Stimulated activated CD8-positive, alpha-beta memory T cell treated with anti-CD3 and anti-CD28 coated beads, Interleukin-12 subunit alpha, Interleukin-12 subunit beta, amount 100 ng/mL, for 24 hours (primary cell): Measurements from ENCODE around the gene CAPN7.

ENCODE experiments used
- DNase-seq: peaks from one replicate; pipeline ENCODE4 v3.0.0-alpha.2; 2020; ENCODE audit errors: extremely low read depth

CAPN7 gene

DNA sequence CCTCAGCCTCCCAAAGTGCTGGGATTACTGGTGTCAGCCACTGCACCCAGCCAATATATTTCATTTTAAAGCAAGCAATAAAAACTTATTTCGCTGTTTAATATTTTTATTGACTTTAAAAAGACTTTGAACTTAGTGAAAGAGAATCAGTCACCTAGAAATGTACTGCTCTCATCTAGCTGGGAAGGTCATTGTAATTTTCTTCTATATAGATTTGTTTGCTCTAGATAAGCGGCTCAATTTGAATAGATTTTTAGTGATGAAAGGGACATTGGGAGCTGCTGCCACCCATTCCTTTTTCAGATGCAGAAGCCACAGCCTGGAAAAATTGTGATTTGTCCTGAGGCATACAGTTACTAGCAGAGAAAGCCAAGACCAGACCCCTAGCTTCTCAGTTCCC, 40.1 kb downstream of the CAPN7 start:
- DNase-seq: no peak

DNA sequence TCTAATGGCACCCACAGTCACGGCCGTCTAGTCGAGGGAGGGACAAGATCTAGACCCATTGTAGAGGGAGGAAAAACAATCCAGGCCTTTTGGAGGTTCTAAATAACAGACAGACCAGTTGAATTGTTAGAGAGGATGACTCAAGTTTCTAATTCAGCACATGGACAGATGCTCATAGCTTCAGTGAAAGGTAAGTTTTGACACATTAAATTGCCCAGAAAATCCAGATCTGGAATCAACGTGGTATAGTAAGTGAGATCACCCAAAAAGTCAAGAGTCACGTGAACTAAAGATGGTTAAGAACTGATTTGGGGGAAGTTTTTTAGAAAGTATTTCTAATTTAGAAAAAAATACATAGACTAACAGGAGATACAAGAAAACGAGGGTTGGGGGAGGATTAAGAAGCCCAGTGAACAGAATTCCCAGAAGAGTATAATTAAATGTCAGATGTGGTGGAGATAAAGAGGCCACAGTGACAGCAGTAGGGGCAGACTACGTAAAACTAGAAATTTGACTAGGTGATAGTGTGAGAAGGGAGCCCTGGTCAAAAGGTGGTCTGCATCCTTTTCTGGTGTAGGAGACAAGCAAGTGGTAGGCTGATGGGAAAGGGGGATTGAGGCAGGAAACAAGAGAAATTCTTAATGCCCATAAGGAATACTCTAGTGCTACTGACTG, 47.1 kb downstream of the CAPN7 start:
- no peak for DNase-seq

DNA sequence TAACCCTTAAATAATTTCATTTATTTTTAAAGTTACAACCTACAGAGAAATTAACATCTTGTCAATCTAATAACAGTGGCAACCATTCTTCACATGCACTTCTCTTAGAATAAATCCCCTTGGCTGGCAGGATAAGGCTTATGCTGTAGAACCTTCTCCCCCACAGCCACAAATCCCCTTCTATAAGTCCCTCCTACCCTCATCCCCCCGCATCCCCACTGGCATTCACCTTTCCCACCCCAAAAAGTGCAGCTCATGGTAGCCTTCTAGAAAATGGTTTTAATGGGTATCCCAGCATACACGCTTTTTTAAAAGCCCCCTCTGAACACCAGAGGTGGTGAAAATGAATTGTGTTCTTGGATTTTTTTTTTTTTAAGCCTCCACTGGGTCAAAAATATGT, 49.2 kb downstream of the CAPN7 start:
- no peak for DNase-seq

DNA sequence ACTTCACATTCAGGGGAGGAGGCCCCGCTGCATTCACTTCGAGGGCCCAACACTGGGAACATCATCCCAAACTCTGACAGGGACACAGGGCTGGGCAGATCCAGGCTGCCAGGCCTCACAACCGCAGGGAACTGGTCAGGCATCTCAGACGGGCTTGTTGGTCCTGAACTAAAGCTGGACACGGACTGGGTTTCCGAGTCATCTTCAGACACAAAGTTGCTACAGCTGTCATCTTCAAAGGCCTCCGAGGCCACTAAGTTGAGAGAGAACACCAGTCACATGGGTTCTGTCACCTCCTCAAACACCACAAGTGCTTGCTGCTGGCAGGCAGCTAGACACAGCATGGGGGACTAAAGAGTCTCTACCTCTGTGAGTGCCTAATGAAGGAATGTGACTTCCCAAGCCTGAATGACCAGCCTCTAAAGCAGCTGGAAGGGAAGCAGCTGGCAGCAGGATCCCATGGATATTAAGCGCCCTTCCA, 50.9 kb downstream of the CAPN7 start:
- DNase-seq: no peak

DNA sequence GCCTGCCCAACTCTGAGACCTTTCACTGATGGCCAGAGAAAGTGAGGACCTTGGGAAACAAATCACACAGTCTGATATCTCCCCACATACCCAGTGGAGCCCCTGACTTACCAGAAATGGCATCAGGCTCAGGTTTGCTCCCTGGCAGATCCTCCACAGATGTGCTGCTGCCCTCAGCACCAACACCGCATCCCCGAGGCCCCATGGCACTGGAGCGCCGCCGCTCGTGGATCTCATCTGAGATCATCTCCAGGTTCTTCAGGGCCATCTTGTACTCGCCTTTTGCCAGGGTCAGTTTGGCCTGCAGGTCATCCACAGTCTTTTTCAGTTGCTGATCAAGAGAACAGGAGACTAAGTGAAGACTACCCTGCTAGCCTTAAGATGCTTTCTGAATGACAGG, 52.7 kb downstream of the CAPN7 start:
- DNase-seq: no peak

DNA sequence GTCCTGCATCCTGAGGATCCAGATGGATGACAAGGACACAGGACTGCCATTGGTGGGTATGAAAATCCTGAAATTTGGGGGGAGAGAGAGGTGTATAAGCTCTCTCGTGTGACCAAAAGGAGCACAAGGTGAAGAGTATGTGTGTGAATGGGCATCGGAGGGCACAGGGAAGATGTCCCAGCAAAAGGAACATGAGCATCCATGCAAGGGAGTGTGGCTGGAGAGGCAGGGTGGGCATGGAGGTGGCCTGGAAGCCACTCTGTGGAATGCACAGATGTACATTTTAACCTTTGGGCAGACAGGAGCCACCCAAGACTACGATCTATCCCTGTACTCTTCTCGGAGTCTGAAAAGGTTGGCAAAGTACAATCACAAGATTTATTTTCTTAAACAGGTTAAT, 54.5 kb downstream of the CAPN7 start:
- DNase-seq: no peak

DNA sequence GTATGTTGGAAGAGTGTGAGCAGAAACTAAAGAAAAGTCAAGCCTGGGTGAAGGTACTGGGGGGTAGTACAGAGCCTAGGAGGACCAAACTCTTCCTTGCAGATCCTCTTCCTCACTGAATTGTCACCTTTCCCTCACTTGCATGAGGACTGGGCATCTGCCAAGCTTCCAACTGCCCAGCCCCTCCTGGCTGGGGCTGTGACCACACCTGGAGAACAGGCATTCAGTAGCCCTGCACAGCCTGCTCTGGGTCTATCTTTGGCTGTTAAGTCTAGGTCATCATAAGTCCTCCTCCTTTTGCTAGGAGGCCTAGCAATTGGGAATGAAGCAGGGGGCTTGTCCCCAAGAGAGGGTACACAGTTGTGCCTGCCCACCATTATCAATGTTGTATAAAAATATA, 55.2 kb downstream of the CAPN7 start:
- DNase-seq: no peak

DNA sequence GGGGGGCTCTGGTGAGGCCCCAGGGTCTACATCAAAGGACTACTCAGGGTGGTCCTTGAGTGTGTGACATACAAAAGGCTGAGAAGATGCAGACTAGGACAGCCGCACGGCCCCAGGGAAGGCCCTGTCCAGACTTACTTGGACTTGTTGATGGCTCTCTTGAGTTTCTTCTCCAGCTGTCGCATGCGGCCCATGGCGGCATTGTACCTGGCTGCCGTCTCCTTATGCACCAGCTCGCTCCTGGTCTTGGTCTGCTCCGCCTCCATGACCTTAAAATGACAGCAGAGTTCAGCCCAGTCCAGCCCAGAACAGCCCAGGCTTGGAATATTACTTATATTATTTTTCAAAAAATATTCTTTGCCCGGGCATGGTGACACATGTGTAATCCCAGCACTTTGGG, 56.0 kb downstream of the CAPN7 start:
- DNase-seq: no peak

DNA sequence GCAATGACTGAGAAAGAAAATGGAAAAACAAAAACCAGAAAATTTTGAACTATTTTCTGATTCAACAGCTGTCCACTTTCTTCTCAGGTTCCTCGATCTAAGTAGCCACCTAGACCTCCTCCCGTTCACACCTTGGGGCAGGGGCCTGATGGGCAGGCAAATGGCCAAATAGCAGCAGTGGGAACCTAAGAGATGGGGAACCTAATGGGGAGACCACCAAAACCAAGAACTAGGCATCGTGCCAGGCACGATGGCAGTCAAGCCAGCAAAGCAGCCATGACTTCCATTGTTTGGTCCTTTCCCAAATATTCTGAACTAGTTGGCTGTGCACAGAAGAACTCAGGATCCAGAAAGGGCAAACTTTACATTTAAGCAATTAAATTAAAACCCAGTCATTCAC, 57.1 kb downstream of the CAPN7 start:
- no peak for DNase-seq

DNA sequence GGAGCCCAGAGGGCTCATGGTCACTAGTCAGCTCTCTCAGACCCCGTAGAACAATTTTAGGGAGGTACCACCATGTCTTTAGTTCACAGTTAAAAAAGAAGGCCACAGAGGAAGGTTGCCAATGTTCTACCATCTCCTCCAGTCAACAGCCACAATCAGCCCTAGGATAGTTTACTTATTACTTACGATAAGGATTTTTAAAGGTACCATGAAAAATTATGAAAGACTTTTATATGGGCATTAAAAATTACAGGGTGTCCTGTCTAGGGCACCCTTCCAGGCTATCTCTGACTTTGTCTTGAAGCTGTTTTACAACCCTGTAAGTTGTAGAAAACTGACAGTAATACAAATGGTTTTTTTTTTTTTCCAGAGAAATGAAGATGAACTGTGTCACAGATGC, 57.9 kb downstream of the CAPN7 start:
- no peak for DNase-seq

DNA sequence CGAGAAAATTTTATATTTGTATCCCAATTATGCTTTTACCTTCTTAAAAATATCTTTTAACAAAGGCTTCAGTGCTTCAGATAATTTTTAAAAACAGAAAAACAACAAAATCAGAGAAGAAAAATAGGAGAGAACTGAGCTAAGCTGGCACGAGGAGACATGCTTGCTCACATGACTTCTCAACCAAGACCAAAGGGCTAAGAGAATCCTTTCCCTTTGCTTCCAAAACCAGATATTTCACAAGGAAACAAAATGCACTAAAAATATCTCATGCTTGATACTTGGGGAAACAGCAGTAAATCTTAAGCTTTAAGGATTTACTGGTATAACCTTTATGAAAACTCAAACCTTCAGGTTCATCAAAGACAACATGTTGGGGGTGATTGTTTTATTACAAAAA, 58.4 kb downstream of the CAPN7 start:
- DNase-seq: no peak

DNA sequence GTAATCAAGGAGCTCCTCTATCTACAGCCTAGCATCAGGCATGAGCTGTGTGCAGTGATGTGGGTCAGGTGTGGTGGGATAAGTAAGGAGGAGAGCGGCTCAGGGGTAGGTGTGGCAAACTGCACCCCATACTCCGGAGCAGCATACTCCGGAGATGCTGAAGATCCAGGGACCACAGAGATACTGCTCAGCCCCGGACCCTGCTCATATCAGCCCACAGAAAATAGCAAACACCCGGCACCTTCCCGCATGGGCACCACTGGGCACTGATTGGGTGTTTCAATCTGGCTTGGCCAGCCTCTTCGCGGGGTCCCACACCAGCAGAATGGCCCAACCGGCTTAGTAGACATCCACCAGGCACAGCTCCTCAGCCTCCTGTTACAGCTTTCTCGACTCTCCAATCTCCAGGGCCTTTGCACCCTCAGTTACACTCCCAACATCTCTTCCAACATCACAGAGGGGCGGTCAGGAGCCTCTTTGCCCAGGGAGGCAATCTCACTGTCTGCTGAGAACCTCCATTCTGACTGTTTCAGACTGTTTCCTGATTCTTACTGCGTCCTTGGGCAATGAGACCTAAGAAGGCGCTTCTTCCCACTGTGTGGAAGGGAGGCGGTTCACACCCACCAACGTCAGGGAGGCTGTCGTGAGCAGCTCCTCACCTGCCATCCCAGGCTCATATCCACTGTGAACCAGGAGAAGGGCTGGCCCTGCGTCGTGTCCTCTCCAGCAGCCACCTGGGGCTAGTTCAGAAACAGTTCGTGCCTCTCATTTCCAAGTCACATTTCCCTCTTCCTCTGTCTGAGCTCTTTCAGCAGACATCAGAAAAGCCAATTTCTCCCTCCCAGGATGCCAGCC, 59.8 kb downstream of the CAPN7 start:
- DNase-seq: no peak

DNA sequence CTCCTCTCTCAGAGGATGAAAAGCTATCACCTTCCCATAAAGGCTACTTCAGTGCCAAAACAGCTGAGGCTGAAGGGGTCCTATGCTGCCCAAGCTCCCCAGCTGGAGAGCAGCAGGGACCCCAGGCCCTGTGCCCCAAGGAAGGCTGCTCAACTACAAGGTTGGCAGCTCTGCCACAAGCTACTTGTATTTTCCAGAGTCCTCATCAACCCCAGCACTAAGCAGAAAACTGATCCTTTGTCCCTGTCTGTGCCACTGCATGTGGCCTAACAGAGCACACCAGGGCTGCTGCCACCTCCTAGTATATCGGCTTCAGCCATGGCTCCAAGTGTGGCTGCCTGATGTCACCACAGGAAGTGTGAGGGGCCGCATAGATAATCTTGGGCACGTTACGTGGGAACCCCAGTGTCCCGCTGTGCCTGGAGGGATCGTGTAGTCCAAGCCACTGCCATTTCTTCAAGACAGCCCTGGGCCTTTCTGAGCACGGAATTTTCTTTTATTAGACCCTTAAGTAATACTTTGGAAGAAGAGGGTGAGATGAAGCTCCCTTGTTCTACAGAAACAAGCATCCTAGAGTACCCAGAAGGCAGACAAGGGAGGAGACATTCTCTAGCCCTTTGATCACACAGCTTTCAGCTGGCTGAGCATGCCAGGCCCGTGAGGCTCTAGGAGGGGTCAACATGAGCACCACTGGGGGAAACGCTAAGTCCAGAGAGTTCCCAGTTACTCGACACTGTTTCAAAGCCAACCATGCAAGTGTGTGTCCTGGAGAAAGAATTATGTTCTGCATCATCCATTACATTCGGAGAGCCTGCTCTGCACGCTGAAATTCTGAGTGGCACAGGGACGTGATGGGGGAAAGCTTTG, 60.7 kb downstream of the CAPN7 start:
- DNase-seq: no peak

DNA sequence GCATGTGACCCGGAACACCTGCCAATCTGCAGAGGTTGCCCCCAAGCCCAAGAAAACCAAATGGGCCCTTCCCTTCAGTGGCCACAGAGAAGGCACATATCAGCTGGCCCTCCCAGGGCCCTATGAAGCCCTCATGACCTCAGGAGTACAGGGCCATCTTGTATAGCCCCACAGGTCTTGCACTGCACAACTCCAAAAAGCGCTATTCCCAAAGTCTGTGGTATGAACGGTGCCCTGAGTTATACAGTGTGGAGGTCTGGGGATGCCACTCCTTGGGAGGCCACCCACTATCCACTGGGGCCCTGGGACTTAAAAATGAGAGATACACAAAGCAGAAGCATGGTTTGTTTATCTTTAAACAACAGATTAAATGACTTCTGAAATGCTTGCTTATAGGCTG, 61.5 kb downstream of the CAPN7 start:
- DNase-seq: no peak

DNA sequence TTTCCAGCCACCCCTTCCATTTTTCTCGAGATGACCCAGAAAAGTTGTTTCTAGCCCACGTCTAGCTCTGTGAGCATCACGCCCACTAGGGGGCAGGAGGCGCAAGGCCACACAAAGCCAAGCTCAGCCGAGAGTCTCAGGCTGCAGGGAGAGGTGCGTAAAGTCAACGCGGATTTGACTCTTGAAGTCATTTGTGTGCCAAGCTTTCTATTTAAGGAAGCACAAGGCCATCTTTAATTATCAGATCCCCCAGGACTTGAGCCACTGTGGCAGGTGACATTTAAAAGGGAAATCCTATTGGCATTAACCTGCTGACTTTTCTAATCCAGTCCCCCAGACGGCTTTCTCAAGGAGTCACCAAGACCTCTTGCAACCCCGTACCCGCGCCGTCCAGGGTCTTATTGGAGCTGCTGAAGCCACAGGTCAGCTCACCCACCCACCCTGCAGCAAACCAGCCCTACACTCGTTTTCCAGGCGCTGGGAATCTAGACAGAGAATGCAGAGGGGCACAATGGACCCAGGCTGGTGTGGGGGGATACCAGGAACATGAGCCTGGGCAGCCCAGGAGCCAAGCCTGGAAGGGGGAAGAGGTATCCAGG, 62.1 kb downstream of the CAPN7 start:
- DNase-seq: peak; percentile 68

DNA sequence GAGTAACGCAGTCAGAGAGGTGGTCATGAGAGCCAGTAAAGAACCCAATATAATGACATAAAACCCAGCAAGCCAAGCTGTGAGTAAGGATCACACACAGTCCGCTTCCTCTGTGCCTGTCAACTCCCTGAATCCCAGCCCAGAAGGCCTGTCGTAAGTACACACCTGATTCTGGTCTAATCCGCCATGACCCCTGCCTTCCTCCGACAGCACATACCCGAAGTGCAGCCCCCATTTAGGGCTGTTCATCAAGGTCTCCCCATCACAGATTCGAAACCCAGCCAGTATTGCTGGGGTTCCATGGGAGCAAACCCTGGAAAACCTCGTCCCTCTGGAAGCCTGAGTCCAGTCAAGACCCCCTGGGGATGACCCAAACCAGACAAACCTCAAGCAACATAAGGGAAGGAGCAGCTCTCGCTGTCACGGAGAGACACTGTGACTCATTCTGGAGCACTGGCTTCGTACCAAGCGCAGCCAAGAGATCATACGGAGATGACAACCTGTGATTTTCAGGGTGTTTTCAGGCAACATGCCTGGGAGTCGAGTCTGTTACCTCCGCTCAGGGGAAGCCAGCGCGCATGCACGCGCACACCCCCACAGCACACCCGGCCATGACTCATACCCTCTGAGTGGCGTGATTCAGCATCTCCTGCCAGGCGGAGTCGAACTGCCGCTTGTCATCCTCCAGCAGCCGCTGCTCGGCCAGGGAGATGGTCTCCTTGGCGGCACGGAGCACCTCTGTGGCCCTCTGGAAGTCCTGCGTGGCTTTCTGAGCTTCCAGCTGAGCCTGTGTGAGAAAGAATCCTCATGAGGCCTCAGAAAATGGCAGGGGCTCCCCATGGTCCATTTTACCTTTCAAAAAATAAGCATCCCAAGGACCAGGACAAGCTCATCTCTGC, 63.3 kb downstream of the CAPN7 start:
- peak; percentile 71 for DNase-seq

DNA sequence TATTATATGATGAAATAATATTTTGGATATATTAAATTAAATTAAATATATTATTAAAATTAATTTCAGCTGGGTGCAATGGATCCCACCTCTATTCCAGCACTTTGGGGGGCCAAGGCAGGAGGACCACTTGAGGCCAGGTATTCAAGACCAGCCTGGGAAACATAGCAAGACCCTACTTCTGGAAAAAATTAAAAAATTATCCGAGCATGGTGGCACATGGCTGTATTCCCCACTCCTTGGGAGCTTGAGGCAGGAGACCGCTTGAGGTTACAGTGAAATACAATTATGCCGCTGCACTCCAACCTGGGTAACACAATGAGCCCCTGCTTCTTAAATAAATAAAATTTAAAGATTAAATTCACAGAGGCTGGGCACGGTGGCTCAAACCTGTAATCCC, 65.0 kb downstream of the CAPN7 start:
- no peak for DNase-seq

DNA sequence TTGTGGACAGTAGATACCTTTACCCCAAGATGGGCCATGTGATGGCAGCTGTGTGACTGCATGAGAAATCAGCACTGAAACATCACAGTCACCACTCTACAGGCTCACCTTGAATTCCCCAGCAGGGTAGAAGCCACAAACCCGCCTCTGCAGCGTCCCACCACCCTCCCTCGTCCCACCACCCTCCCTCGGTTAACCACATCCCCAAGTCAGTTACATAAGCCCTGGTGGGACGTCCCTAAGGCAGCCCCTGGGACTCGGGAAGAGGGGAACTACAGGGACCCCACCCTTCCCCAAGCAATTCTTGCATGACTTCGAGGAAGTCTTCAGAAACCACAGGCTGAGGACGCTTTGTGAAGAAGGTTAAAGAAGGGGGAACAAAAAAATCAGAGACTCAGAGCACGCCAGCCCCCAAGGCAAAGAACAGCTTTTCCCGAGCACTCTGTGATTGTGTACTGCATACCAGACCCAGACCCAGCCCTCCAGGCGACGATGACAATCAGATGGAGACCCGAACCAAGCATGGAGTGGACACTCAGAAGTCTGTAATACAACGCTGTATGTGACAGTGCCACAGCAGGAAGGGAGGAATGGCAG, 65.8 kb downstream of the CAPN7 start:
- DNase-seq: peak; percentile 43

DNA sequence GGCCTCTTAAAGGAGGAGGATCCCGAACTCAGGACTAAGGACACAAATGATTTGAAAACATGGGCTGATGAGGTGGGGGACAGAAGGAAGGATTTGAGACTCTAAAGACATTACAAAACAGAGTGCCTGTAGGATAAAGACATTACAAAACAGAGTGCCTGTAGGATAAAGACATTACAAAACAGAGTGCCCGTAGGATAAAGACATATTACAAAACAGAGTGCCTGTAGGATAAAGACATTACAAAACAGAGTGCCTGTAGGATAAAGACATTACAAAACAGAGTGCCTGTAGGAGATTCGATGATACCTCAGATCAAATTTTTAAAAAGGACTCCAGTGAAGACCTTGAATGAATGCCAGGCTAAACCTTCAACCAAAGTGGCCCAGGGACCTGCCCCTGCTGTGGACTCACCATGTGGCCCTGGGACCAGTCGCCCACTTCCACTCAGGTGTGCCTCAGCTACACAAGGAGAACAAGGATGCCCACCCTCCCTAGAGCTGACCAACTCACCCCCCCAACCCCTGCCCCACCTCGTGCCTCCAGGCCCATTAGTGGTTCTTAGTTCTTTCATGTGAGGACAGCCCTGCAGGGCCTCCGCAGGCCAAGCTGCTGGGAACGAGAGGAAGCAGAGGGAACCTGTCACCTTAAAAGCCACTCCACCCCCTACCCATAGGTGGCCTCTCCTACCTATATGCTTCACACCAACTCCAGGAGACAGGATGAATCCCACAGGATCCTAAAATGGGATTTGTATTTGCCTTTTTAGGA, 66.6 kb downstream of the CAPN7 start:
- DNase-seq: no peak

DNA sequence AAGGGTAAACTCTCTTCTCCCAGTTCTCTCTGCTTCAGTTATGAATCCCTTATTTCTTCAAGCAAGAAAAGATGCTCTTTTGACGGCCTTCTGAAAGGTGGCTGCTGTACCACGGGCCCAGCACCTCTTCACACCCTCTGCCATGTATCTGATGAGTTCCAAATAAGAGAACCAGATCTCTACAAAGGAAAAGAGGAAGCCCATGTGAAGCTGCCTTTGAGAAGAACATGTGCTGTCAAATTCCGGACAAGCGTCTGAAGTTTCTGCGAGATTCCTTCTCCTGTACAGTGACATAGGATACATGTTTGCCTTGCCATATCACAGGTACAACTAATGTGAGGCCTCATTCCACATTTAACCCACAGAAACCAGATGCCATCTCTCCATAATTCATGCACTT, 67.2 kb downstream of the CAPN7 start:
- no peak for DNase-seq
